GM23338 (cell line): Measurements from ENCODE around the gene PDGFRB. TPM values are rescaled to one million over a fixed set of nuclear protein-coding genes. Genes with fewer than 3 reads are reported as not detected.

Source experiments
- ATAC-seq: fragments of 200-7000 bp; cut with Tn5 transposase; 3 replicates; pipeline ENCODE4 v1.9.1; 2020
- DNase-seq: peaks from one replicate; pipeline ENCODE4 v3.0.0-alpha.2; 2015; ENCODE audit warnings: low spot score
- H2AFZ ChIP-seq: fragments of 200-600 bp; sonication (generic); 2 replicates; pipeline ENCODE4 v1.8.0; 2016; ENCODE audit warnings: antibody characterized with exemption, mild to moderate bottlenecking, moderate library complexity
- H3F3A ChIP-seq: fragments of 200-600 bp; sonication (generic); replicated peaks from 2 replicates; pipeline ENCODE4 v1.8.0; 2017; ENCODE audit warnings: antibody characterized with exemption, mixed run types, low read depth
- H3K27ac ChIP-seq: fragments of 200-600 bp; sonication (generic); 2 replicates; pipeline ENCODE4 v1.6.1; 2016; ENCODE audit warnings: low read depth
- H3K27me3 ChIP-seq: fragments of 200-600 bp; sonication (generic); 2 replicates; pipeline ENCODE4 v1.8.0; 2016; ENCODE audit warnings: mild to moderate bottlenecking, mixed run types, moderate library complexity; ENCODE audit not compliant: insufficient read depth
- H3K36me3 ChIP-seq: fragments of 200-600 bp; sonication (generic); 2 replicates; pipeline ENCODE4 v1.8.0; 2016; ENCODE audit warnings: mild to moderate bottlenecking; ENCODE audit not compliant: insufficient read depth
- H3K4me1 ChIP-seq: fragments of 200-600 bp; sonication (generic); 2 replicates; pipeline ENCODE4 v1.8.0; 2016; ENCODE audit warnings: mild to moderate bottlenecking, moderate library complexity; ENCODE audit not compliant: insufficient read depth
- H3K4me2 ChIP-seq: fragments of 200-600 bp; sonication (generic); 2 replicates; pipeline ENCODE4 v1.7.1; 2017; ENCODE audit warnings: mixed run types
- H3K4me3 ChIP-seq: fragments of 200-600 bp; sonication (generic); 2 replicates; pipeline ENCODE4 v1.6.1; 2016; ENCODE audit warnings: mixed run types
- H3K79me2 ChIP-seq: fragments of 200-600 bp; sonication (generic); replicated peaks from 2 replicates; pipeline ENCODE4 v1.8.0; 2017; ENCODE audit warnings: mild to moderate bottlenecking; ENCODE audit not compliant: insufficient read depth
- H3K9me2 ChIP-seq: fragments of 200-600 bp; sonication (generic); 2 replicates; pipeline ENCODE4 v1.8.0; 2017; ENCODE audit not compliant: insufficient read depth
- H4K20me1 ChIP-seq: fragments of 200-600 bp; sonication (generic); replicated peaks from 2 replicates; pipeline ENCODE4 v1.8.0; 2017; ENCODE audit warnings: mild to moderate bottlenecking; ENCODE audit not compliant: insufficient read depth
- H3K27ac Mint-ChIP-seq: 2 replicates; pipeline ENCODE4 v1.8.0; 2020; ENCODE audit warnings: inconsistent platforms, mild to moderate bottlenecking, moderate library complexity, mixed read lengths
- H3K27me3 Mint-ChIP-seq: 3 replicates; pipeline ENCODE4 v1.8.0; 2022; ENCODE audit warnings: low read depth, mild to moderate bottlenecking, moderate library complexity, mixed read lengths, inconsistent platforms; ENCODE audit not compliant: insufficient read depth, poor library complexity
- H3K36me3 Mint-ChIP-seq: 3 replicates; pipeline ENCODE4 v1.8.0; 2021; ENCODE audit warnings: low read depth, mild to moderate bottlenecking, inconsistent platforms, moderate library complexity, mixed read lengths
- H3K4me1 Mint-ChIP-seq: 3 replicates; pipeline ENCODE4 v1.8.0; 2020; ENCODE audit warnings: mild to moderate bottlenecking, inconsistent platforms, mixed read lengths
- H3K4me3 Mint-ChIP-seq: 3 replicates; pipeline ENCODE4 v1.8.0; 2021; ENCODE audit warnings: moderate library complexity, mild to moderate bottlenecking, inconsistent platforms, mixed read lengths
- H3K9me3 Mint-ChIP-seq: 3 replicates; pipeline ENCODE4 v1.8.0; 2020; ENCODE audit warnings: moderate library complexity, mild to moderate bottlenecking, inconsistent platforms, mixed read lengths
- CREB1 ChIP-seq: fragments of 250-450 bp; sonication (Bioruptor Pico); IDR thresholded peaks from 2 replicates; pipeline ENCODE4 v1.5.0; 2020; ENCODE audit warnings: low read depth, mild to moderate bottlenecking, moderate library complexity
- EZH2 ChIP-seq: fragments of 200-600 bp; sonication (generic); IDR thresholded peaks from one replicate; pipeline ENCODE4 v1.8.0; 2017; ENCODE audit warnings: antibody characterized with exemption, mild to moderate bottlenecking, low read depth; ENCODE audit not compliant: unreplicated experiment
- EZH2phosphoT487 ChIP-seq: fragments of 200-600 bp; sonication (generic); IDR thresholded peaks from one replicate; pipeline ENCODE4 v1.8.1; 2018; ENCODE audit warnings: antibody characterized with exemption; ENCODE audit not compliant: unreplicated experiment
- JUNB ChIP-seq: IDR thresholded peaks from one replicate; pipeline ENCODE4 v1.6.1; 2016; ENCODE audit warnings: antibody characterized with exemption; ENCODE audit not compliant: unreplicated experiment
- NANOG ChIP-seq: IDR thresholded peaks from 2 replicates; pipeline ENCODE4 v1.6.1; 2016; ENCODE audit warnings: antibody characterized with exemption, borderline replicate concordance
- POLR2AphosphoS5 ChIP-seq: IDR thresholded peaks from 2 replicates; pipeline ENCODE4 v1.6.1; 2016; ENCODE audit warnings: antibody characterized with exemption, low read depth
- STAT1 ChIP-seq: IDR thresholded peaks from one replicate; pipeline ENCODE4 v1.6.1; 2016; ENCODE audit warnings: antibody characterized with exemption; ENCODE audit not compliant: unreplicated experiment
- ZNF114 ChIP-seq: fragments of 250-450 bp; sonication (Bioruptor Pico); IDR thresholded peaks from 2 replicates; pipeline ENCODE4 v1.5.0; 2020; ENCODE audit warnings: mild to moderate bottlenecking, moderate library complexity
- ZNF331 ChIP-seq: fragments of 250-450 bp; sonication (Bioruptor Pico); IDR thresholded peaks from 2 replicates; pipeline ENCODE4 v1.5.0; 2020; ENCODE audit warnings: low read depth, mild to moderate bottlenecking, moderate library complexity
- polyA plus RNA-seq: library from polyadenylated mRNA; unstranded; fragments of >200 nt; fragmentation: Nextera tagmentation; extraction: Ambion mirVana; gene quantifications from 2 replicates; pipeline ENCODE4 v1.2.1, GENCODE V29; 2016
- total RNA-seq: library from RNA; depleted of rRNA; stranded (reverse); fragments of >200 nt; shearing (Covaris generic); gene quantifications from 2 replicates; pipeline ENCODE4 v1.2.3, GENCODE V29; 2014
- TF ChIP-seq, protein P1 (sequence below): IDR thresholded peaks from 2 replicates; pipeline ENCODE4 v1.6.1; 2016; ENCODE audit warnings: antibody characterized with exemption
- TF ChIP-seq, protein P2 (sequence below), 2 experiments: fragments of 200-600 bp in 1 of 2; sonication (generic) in 1 of 2; conservative IDR thresholded peaks; 2 replicates each; pipeline versions ENCODE4 v1.5.1 to v1.6.1; 2016 to 2017; ENCODE audit warnings: antibody characterized with exemption in 2 of 2, low read depth in 2 of 2, mild to moderate bottlenecking in 2 of 2, moderate library complexity in 1 of 2
- TF ChIP-seq, protein P3 (sequence below): IDR thresholded peaks from one replicate; pipeline ENCODE4 v1.6.1; 2018; ENCODE audit warnings: antibody characterized with exemption; ENCODE audit not compliant: unreplicated experiment
- TF ChIP-seq, protein P4 (sequence below): fragments of 250-450 bp; sonication (Bioruptor Pico); IDR thresholded peaks from 2 replicates; pipeline ENCODE4 v1.5.0; 2020; ENCODE audit warnings: mild to moderate bottlenecking, moderate library complexity

Gene PDGFRB
- total and polyA plus RNA-seq, 2 experiments from 2014 or later, result 4.5 to 11.3 TPM

DNA sequence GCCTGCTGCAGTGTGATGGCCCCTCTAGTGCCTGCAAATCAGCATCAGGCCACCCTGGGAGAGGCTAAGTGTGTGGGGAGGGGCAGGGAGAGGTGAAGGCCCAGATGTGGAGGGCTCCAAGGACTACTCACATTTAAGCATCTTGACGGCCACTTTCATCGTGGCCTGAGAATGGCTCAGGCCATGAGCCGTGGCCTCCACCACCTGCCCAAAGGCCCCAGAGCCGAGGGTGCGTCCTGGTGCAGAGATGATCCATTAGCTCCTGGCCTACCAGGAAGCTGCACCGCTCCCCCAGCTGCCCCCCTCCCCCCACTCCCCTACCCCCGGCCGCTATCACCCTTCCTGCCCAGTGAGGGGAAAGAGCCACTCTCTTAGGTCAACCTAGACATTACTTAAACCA lies 31.0 kb downstream of the PDGFRB start:
- H3K27me3 ChIP-seq, result no peaks in the 10 kb centered on the region
- H4K20me1 ChIP-seq, result no peaks in the 10 kb centered on the region
- H2AFZ ChIP-seq, result no peak overlapping the region
- H3K79me2 ChIP-seq, result no peaks in the 10 kb centered on the region
- TF ChIP-seq ZNF114 (CRISPR knock-in tag) (no peak), ZNF331 (CRISPR knock-in tag) (no peak), EZH2phosphoT487 (no peak), EZH2 (no peak), JUNB (no peak), CREB1 (CRISPR knock-in tag) (no peak), POLR2AphosphoS5 (no peak), NANOG (no peak), STAT1 (no peak)
- TF ChIP-seq, protein P1, sequence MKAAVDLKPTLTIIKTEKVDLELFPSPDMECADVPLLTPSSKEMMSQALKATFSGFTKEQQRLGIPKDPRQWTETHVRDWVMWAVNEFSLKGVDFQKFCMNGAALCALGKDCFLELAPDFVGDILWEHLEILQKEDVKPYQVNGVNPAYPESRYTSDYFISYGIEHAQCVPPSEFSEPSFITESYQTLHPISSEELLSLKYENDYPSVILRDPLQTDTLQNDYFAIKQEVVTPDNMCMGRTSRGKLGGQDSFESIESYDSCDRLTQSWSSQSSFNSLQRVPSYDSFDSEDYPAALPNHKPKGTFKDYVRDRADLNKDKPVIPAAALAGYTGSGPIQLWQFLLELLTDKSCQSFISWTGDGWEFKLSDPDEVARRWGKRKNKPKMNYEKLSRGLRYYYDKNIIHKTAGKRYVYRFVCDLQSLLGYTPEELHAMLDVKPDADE, result no peak
- TF ChIP-seq, protein P2, sequence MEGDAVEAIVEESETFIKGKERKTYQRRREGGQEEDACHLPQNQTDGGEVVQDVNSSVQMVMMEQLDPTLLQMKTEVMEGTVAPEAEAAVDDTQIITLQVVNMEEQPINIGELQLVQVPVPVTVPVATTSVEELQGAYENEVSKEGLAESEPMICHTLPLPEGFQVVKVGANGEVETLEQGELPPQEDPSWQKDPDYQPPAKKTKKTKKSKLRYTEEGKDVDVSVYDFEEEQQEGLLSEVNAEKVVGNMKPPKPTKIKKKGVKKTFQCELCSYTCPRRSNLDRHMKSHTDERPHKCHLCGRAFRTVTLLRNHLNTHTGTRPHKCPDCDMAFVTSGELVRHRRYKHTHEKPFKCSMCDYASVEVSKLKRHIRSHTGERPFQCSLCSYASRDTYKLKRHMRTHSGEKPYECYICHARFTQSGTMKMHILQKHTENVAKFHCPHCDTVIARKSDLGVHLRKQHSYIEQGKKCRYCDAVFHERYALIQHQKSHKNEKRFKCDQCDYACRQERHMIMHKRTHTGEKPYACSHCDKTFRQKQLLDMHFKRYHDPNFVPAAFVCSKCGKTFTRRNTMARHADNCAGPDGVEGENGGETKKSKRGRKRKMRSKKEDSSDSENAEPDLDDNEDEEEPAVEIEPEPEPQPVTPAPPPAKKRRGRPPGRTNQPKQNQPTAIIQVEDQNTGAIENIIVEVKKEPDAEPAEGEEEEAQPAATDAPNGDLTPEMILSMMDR (conservative IDR thresholded peaks at IDR 0.05; ENCODE audit: low read depth in 2 of 2), result no peak
- TF ChIP-seq, protein P3, sequence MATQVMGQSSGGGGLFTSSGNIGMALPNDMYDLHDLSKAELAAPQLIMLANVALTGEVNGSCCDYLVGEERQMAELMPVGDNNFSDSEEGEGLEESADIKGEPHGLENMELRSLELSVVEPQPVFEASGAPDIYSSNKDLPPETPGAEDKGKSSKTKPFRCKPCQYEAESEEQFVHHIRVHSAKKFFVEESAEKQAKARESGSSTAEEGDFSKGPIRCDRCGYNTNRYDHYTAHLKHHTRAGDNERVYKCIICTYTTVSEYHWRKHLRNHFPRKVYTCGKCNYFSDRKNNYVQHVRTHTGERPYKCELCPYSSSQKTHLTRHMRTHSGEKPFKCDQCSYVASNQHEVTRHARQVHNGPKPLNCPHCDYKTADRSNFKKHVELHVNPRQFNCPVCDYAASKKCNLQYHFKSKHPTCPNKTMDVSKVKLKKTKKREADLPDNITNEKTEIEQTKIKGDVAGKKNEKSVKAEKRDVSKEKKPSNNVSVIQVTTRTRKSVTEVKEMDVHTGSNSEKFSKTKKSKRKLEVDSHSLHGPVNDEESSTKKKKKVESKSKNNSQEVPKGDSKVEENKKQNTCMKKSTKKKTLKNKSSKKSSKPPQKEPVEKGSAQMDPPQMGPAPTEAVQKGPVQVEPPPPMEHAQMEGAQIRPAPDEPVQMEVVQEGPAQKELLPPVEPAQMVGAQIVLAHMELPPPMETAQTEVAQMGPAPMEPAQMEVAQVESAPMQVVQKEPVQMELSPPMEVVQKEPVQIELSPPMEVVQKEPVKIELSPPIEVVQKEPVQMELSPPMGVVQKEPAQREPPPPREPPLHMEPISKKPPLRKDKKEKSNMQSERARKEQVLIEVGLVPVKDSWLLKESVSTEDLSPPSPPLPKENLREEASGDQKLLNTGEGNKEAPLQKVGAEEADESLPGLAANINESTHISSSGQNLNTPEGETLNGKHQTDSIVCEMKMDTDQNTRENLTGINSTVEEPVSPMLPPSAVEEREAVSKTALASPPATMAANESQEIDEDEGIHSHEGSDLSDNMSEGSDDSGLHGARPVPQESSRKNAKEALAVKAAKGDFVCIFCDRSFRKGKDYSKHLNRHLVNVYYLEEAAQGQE, result no peak
- TF ChIP-seq, protein P4, sequence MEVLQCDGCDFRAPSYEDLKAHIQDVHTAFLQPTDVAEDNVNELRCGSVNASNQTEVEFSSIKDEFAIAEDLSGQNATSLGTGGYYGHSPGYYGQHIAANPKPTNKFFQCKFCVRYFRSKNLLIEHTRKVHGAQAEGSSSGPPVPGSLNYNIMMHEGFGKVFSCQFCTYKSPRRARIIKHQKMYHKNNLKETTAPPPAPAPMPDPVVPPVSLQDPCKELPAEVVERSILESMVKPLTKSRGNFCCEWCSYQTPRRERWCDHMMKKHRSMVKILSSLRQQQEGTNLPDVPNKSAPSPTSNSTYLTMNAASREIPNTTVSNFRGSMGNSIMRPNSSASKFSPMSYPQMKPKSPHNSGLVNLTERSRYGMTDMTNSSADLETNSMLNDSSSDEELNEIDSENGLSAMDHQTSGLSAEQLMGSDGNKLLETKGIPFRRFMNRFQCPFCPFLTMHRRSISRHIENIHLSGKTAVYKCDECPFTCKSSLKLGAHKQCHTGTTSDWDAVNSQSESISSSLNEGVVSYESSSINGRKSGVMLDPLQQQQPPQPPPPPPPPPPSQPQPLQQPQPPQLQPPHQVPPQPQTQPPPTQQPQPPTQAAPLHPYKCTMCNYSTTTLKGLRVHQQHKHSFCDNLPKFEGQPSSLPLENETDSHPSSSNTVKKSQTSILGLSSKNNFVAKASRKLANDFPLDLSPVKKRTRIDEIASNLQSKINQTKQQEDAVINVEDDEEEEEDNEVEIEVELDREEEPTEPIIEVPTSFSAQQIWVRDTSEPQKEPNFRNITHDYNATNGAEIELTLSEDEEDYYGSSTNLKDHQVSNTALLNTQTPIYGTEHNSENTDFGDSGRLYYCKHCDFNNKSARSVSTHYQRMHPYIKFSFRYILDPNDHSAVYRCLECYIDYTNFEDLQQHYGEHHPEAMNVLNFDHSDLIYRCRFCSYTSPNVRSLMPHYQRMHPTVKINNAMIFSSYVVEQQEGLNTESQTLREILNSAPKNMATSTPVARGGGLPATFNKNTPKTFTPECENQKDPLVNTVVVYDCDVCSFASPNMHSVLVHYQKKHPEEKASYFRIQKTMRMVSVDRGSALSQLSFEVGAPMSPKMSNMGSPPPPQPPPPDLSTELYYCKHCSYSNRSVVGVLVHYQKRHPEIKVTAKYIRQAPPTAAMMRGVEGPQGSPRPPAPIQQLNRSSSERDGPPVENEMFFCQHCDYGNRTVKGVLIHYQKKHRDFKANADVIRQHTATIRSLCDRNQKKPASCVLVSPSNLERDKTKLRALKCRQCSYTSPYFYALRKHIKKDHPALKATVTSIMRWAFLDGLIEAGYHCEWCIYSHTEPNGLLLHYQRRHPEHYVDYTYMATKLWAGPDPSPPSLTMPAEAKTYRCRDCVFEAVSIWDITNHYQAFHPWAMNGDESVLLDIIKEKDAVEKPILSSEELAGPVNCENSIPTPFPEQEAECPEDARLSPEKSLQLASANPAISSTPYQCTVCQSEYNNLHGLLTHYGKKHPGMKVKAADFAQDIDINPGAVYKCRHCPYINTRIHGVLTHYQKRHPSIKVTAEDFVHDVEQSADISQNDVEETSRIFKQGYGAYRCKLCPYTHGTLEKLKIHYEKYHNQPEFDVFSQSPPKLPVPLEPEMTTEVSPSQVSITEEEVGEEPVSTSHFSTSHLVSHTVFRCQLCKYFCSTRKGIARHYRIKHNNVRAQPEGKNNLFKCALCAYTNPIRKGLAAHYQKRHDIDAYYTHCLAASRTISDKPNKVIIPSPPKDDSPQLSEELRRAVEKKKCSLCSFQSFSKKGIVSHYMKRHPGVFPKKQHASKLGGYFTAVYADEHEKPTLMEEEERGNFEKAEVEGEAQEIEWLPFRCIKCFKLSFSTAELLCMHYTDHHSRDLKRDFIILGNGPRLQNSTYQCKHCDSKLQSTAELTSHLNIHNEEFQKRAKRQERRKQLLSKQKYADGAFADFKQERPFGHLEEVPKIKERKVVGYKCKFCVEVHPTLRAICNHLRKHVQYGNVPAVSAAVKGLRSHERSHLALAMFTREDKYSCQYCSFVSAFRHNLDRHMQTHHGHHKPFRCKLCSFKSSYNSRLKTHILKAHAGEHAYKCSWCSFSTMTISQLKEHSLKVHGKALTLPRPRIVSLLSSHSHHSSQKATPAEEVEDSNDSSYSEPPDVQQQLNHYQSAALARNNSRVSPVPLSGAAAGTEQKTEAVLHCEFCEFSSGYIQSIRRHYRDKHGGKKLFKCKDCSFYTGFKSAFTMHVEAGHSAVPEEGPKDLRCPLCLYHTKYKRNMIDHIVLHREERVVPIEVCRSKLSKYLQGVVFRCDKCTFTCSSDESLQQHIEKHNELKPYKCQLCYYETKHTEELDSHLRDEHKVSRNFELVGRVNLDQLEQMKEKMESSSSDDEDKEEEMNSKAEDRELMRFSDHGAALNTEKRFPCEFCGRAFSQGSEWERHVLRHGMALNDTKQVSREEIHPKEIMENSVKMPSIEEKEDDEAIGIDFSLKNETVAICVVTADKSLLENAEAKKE (CRISPR knock-in tag), result no peak
- no peaks in the 10 kb centered on the region for H3K9me2 ChIP-seq
- no peaks in the 10 kb centered on the region for H3F3A ChIP-seq
- no peak for DNase-seq
- no peak overlapping the region for H3K4me3 ChIP-seq
- Mint-ChIP-seq H3K4me3 (no peak overlapping the region), H3K36me3 (no peaks in the 10 kb centered on the region; the same call in 2 of the 3 replicates), H3K9me3 (no peaks in the 10 kb centered on the region), H3K27ac (no peak overlapping the region), H3K4me1 (peaks cover 19% of the 10 kb centered on the region), H3K27me3 (peaks cover 14% of the 10 kb centered on the region)
- no peaks in the 10 kb centered on the region for H3K36me3 ChIP-seq
- H3K4me2 ChIP-seq, result no peak overlapping the region
- H3K27ac ChIP-seq, result no peak overlapping the region
- no peak for ATAC-seq
- H3K4me1 ChIP-seq, result no peaks in the 10 kb centered on the region
